HepG2 (cell line): ENCODE measurements around the gene ATP2B2. TPM values are rescaled to one million over a fixed set of nuclear protein-coding genes. Genes with fewer than 3 reads are reported as not detected.
A peak's percentile ranks its signal among the peaks of the same experiment; 100 is the strongest.

Source experiments
- ATAC-seq: fragments of 200-7000 bp; cut with Tn5 transposase; 3 replicates; pipeline ENCODE4 v1.9.1; 2020; ENCODE audit warnings: mild to moderate bottlenecking, moderate library complexity
- BruUV-seq: library from RNA; stranded (reverse); fragments of 400-500 nt; replicated peaks from 2 replicates; lab custom pipeline; 2021; lab: Mats Ljungman, UMichigan
- CTCF ChIA-PET: fragments of 300-600 bp; formaldehyde crosslinking; extraction: SDS; loops from one replicate; lab custom pipeline; 2021; ENCODE audit warnings: low total read pairs, inconsistent platforms, low intra/inter-chr PET ratio; lab: Yijun Ruan, JAX
- POLR2A ChIA-PET: fragments of 350-600 bp; sonication (Branson Sonifier 250); formaldehyde crosslinking; loops from one replicate; lab custom pipeline; 2020; ENCODE audit warnings: antibody characterized with exemption, inconsistent platforms; lab: Yijun Ruan, JAX
- DNase-seq: peaks from one replicate; pipeline ENCODE4 v3.0.0-alpha.2; 2015; ENCODE audit warnings: low spot score
- FAIRE-seq: peaks from 3 replicates; lab custom pipeline; 2011; peaks lifted over from hg19 to GRCh38; lab: Jason Lieb, UNC
- H2AFZ ChIP-seq: one replicate; pipeline ENCODE4 v1.6.1; 2011; ENCODE audit warnings: low read length, inconsistent platforms
- H3K27ac ChIP-seq: fragments of 300-600 bp; 3 replicates; pipeline ENCODE4 v1.8.0; 2011; ENCODE audit warnings: mixed run types, mild to moderate bottlenecking, mixed read lengths, low read length, inconsistent platforms; ENCODE audit not compliant: insufficient read depth; ENCODE audit errors: extremely low read length
- H3K27me3 ChIP-seq, 2 experiments: fragments of 200-600 bp in 1 of 2; 2 replicates in 1 of 2; 3 replicates in 1 of 2; pipeline versions ENCODE4 v1.6.0 to v1.8.0; 2011; ENCODE audit warnings: low read length in 2 of 2, mild to moderate bottlenecking in 2 of 2, moderate library complexity in 2 of 2, inconsistent platforms in 1 of 2; ENCODE audit not compliant: insufficient read depth in 2 of 2, control insufficient read depth in 1 of 2
- H3K36me3 ChIP-seq, 2 experiments: fragments of 200-600 bp in 1 of 2; replicated peaks in 1 of 2; 2 replicates in 1 of 2; 3 replicates in 1 of 2; pipeline versions ENCODE4 v1.5.1 to v1.8.0; 2011; ENCODE audit warnings: low read length in 2 of 2, inconsistent platforms in 1 of 2; ENCODE audit not compliant: insufficient read depth in 2 of 2, control insufficient read depth in 1 of 2
- H3K4me1 ChIP-seq: 2 replicates; pipeline ENCODE4 v1.5.1; 2012; ENCODE audit warnings: low read length, inconsistent platforms; ENCODE audit not compliant: insufficient read depth
- H3K4me2 ChIP-seq: 2 replicates; pipeline ENCODE4 v1.6.0; 2011; ENCODE audit warnings: low read depth, low read length, inconsistent platforms
- H3K4me3 ChIP-seq, 3 experiments: fragments of 200-600 bp in 1 of 3; sonication (generic), shearing (Covaris generic) in 1 of 3; replicated peaks in 1 of 3; 2 replicates each; pipeline ENCODE4 v1.5.1; 2011 to 2016; ENCODE audit warnings: low read length in 3 of 3, inconsistent platforms in 2 of 3, low read depth in 2 of 3, mild to moderate bottlenecking in 2 of 3, control low read depth in 1 of 3, mixed read lengths in 1 of 3; ENCODE audit not compliant: insufficient read depth in 1 of 3
- H3K79me2 ChIP-seq: one replicate; pipeline ENCODE4 v1.6.1; 2011; ENCODE audit warnings: low read length, inconsistent platforms; ENCODE audit not compliant: insufficient read depth
- H3K9ac ChIP-seq: 2 replicates; pipeline ENCODE4 v1.6.0; 2011; ENCODE audit warnings: mild to moderate bottlenecking, low read depth, low read length, inconsistent platforms; ENCODE audit not compliant: insufficient read depth
- H3K9me3 ChIP-seq: 2 replicates; pipeline ENCODE4 v1.5.1; 2012; ENCODE audit warnings: mild to moderate bottlenecking, low read length
- H4K20me1 ChIP-seq: 2 replicates; pipeline ENCODE4 v1.6.0; 2011; ENCODE audit warnings: inconsistent platforms, mild to moderate bottlenecking, low read length, moderate library complexity; ENCODE audit not compliant: insufficient read depth
- FOXJ3 ChIP-seq: sonication (generic); formaldehyde crosslinking; IDR thresholded peaks from 2 replicates; pipeline ENCODE4 v1.4.0; 2020; ENCODE audit warnings: missing genetic modification reagents, mild to moderate bottlenecking, borderline replicate concordance
- GZF1 ChIP-seq: sonication (generic); formaldehyde crosslinking; IDR thresholded peaks from 2 replicates; pipeline ENCODE4 v1.5.1; 2020; ENCODE audit warnings: mild to moderate bottlenecking, missing genetic modification reagents
- MEIS2 ChIP-seq: sonication (generic); formaldehyde crosslinking; IDR thresholded peaks from 2 replicates; pipeline ENCODE4 v1.9.0; 2021; ENCODE audit warnings: mild to moderate bottlenecking, missing genetic modification reagents
- MXD1 ChIP-seq: sonication (generic); formaldehyde crosslinking; IDR thresholded peaks from 2 replicates; pipeline ENCODE4 v1.4.0; 2020; ENCODE audit warnings: mild to moderate bottlenecking, missing genetic modification reagents
- NFE2L2 ChIP-seq: fragments of 150-350 bp; IDR thresholded peaks from 2 replicates; pipeline ENCODE4 v1.6.1; 2014; ENCODE audit warnings: low read length
- POLR2A ChIP-seq, 2 experiments: IDR thresholded peaks; 2 replicates each; pipeline ENCODE4 v1.6.1; 2011; ENCODE audit warnings: low read depth in 2 of 2, low read length in 2 of 2, mild to moderate bottlenecking in 1 of 2, moderate library complexity in 1 of 2; ENCODE audit not compliant: insufficient read depth in 1 of 2
- RARA ChIP-seq: IDR thresholded peaks from 2 replicates; pipeline ENCODE4 v1.6.1; 2016; ENCODE audit warnings: missing genetic modification reagents, missing compliant biosample characterization
- RBM22 ChIP-seq: fragments of 200-400 bp; formaldehyde crosslinking; optimal IDR thresholded peaks from 2 replicates; pipeline ENCODE3; 2017; ENCODE audit warnings: mild to moderate bottlenecking, low read length, moderate library complexity
- SNAPC2 ChIP-seq: sonication (generic); formaldehyde crosslinking; IDR thresholded peaks from 2 replicates; pipeline ENCODE4 v1.8.1; 2022; ENCODE audit warnings: mild to moderate bottlenecking, missing genetic modification reagents
- SOX6 ChIP-seq, 2 experiments: fragments of 450-650 bp in 1 of 2; sonication (generic) in 1 of 2; formaldehyde crosslinking in 1 of 2; IDR thresholded peaks; 2 replicates each; pipeline versions ENCODE4 v1.4.0 to v1.6.1; 2017 to 2020; ENCODE audit warnings: antibody characterized with exemption in 1 of 2, mild to moderate bottlenecking in 1 of 2, missing genetic modification reagents in 1 of 2
- SP140L ChIP-seq: sonication (generic); formaldehyde crosslinking; IDR thresholded peaks from 2 replicates; pipeline ENCODE4 v1.4.0; 2020; ENCODE audit warnings: missing genetic modification reagents, borderline replicate concordance
- SUZ12 ChIP-seq: fragments of 150-350 bp; IDR thresholded peaks from 2 replicates; pipeline ENCODE4 v1.6.1; 2014; ENCODE audit warnings: low read depth, low read length
- ZBTB7A ChIP-seq: sonication (generic); formaldehyde crosslinking; IDR thresholded peaks from 2 replicates; pipeline ENCODE4 v1.8.0; 2022; ENCODE audit warnings: mild to moderate bottlenecking, missing genetic modification reagents
- ZC3H13 ChIP-seq: sonication (generic); formaldehyde crosslinking; IDR thresholded peaks from 2 replicates; pipeline ENCODE4 v1.8.1; 2023; ENCODE audit warnings: mild to moderate bottlenecking, missing genetic modification reagents, moderate library complexity
- ZKSCAN5 ChIP-seq: sonication (generic); formaldehyde crosslinking; IDR thresholded peaks from 2 replicates; pipeline ENCODE4 v1.5.1; 2020; ENCODE audit warnings: mild to moderate bottlenecking, missing genetic modification reagents
- ZSCAN25 ChIP-seq: sonication (generic); formaldehyde crosslinking; IDR thresholded peaks from 2 replicates; pipeline ENCODE4 v1.8.0; 2022; ENCODE audit warnings: mild to moderate bottlenecking, missing genetic modification reagents
- WGBS: methylation state at CpG from one replicate; pipeline ENCODE4 v1.1.6; 2017; ENCODE audit warnings: low lambda C conversion rate; 5-methylcytosine and 5-hydroxymethylcytosine counted together
- in situ Hi-C: cut with HindIII; loops from 2 replicates; pipeline ENCODE4 v1.10.0; 2017; ENCODE audit warnings: low pct_unique_long_range_greater_than_20kb; ENCODE audit not compliant: extremely low pct_ligation_motif_present
- intact Hi-C: fragments of 100-400 bp; cut with micrococcal nuclease; formaldehyde crosslinking; loops from one replicate; pipeline ENCODE4 v1.10.0; 2022; ENCODE audit not compliant: unreplicated experiment
- polyA plus RNA-seq, 8 experiments: library from polyadenylated mRNA; depleted of rRNA in 3 of 8; stranded (reverse) in 7 of 8; unstranded in 1 of 8; fragments of >200 nt; fragmentation: Illumina TruSeq in 4 of 8; extraction: Trizol in 4 of 8; gene quantifications; 2 replicates each; pipeline versions ENCODE4 v1.2.1 to v1.2.3, GENCODE V29; 2011 to 2016; ENCODE audit warnings: low read depth in 4 of 8, missing spikeins in 1 of 8, mixed read lengths in 1 of 8; ENCODE audit not compliant: insufficient read depth in 1 of 8
- total RNA-seq, 5 experiments: library from RNA; depleted of rRNA; stranded (reverse); fragments of >200 nt; fragmentation: Illumina TruSeq; extraction: Trizol; gene quantifications; 2 replicates each; pipeline ENCODE4 v1.2.3, GENCODE V29; 2016; ENCODE audit warnings: low read depth in 1 of 5
- TF ChIP-seq, protein P1 (sequence below): sonication (generic); formaldehyde crosslinking; IDR thresholded peaks from 2 replicates; pipeline ENCODE4 v1.9.0; 2021; ENCODE audit warnings: missing genetic modification reagents, borderline replicate concordance

The ATP2B2 gene
- total and polyA plus RNA-seq, 2 of the 13 experiments (the other 11 are each of a cell fraction or from before 2014, with no cell fraction given), result 1.5 to 2.3 TPM

DNA sequence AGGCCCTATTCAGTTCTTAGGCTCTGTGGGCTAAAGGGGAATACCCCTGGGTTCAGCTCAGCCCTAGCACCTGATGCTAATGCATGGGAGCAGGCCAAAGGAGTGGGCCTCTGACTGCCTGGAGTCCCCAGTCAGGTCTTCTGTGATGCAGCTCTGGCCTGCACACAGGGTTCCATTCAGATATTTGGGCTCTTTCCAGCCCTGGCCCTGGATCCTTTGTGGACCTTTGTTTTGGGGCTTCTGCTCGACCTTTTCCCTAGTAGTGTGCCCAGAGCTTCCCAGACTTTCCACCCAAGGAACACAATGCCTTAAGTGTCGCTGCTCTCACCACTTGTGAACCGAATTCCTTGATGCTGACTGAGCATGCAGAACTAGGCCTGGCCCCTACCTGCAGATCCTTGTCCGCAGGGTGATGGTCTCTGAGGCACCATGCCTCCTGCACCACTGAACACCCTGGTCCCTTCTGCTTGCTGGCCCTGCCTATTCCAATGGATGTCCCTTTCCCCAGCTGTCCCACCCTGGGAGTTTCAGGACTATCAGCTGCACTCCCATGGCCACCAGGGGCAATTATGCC lies 189.5 kb downstream of the ATP2B2 start:
- 92% methylated on average over 3 of the region's 4 CpGs for whole genome bisulfite sequencing
- BruUV-seq, result no TSS peak
- H3K9me3 ChIP-seq, result no peaks in the 10 kb centered on the region
- no peak for ATAC-seq
- peaks cover 67% of the 10 kb centered on the region for H3K4me1 ChIP-seq
- H2AFZ ChIP-seq, result no peak overlapping the region
- intact Hi-C loops, result no loop called here
- no peak overlapping the region for H3K4me3 ChIP-seq
- H3K36me3 ChIP-seq, result peaks cover 33 to 73% of the 10 kb centered on the region in 2 experiments
- peak; percentile 23 to 41; a peak in 3 of 4 replicates for TF ChIP-seq POLR2A (IDR thresholded peaks at IDR 0.05; ENCODE audit: insufficient read depth in 1 of 2, low read depth in 2 of 2, low read length in 2 of 2)
- TF ChIP-seq ZSCAN25 (CRISPR knock-in tag), result no peak
- no peak for TF ChIP-seq GZF1 (CRISPR knock-in tag)
- TF ChIP-seq ZBTB7A (CRISPR knock-in tag), result 0 out of 2 replicates have a peak, but pooled peaks have one; percentile 29
- peak; percentile 64 for TF ChIP-seq RBM22
- FAIRE-seq, result no peak
- peaks cover 46% of the 10 kb centered on the region for H3K79me2 ChIP-seq
- ChIA-PET POLR2A (interaction anchor here (0.8 to 1.6 kb wide), 3 partner anchors 10 to 23 kb away, joined by 3 to 5 read pairs (median 3); partner anchors contain the start of gene GHRL), CTCF (no interaction called here)
- no peak overlapping the region for H3K9ac ChIP-seq
- in situ Hi-C loops, result no loop called here
- DNase-seq, result no peak
- peak overlapping the region; percentile 29 for H3K27ac ChIP-seq
- H4K20me1 ChIP-seq, result peaks cover 24% of the 10 kb centered on the region
- H3K27me3 ChIP-seq, result no peaks in the 10 kb centered on the region; a peak in 1 of 5 replicates
- H3K4me2 ChIP-seq, result no peak overlapping the region

- CTCF ChIA-PET, result no interaction called here
Measured at GRCh38 chr3:10315101-10315500, 190.3 kb downstream of the ATP2B2 start.

More at GRCh38 chr3:10315101-10315500, 190.3 kb downstream of the ATP2B2 start:
- Histone ChIP-seq H3K27me3 (no peaks in the 10 kb centered on the region; a peak in 1 of 5 replicates), H3K36me3 (peaks cover 35 to 80% of the 10 kb centered on the region in 2 experiments), H2AFZ (no peak overlapping the region), H4K20me1 (peaks cover 24% of the 10 kb centered on the region), H3K9me3 (no peaks in the 10 kb centered on the region), H3K79me2 (peaks cover 38% of the 10 kb centered on the region), H3K27ac (no peak overlapping the region), H3K4me3 (no peak overlapping the region), H3K4me2 (no peak overlapping the region), H3K4me1 (peaks cover 67% of the 10 kb centered on the region), H3K9ac (no peak overlapping the region)
- in situ Hi-C loops, result no loop called here
- WGBS, result 96% methylated on average over 10 of the region's 14 CpGs
- no peak for FAIRE-seq
- intact Hi-C loops, result no loop called here
- POLR2A ChIA-PET, result interaction anchor here (0.8 to 1.1 kb wide), 2 partner anchors 11 to 23 kb away, joined by 3 read pairs; partner anchors contain the start of gene GHRL
- DNase-seq, result no peak
- TF ChIP-seq SNAPC2 (CRISPR knock-in tag), result no peak
- no peak for TF ChIP-seq FOXJ3 (CRISPR knock-in tag)
- no peak for TF ChIP-seq ZC3H13 (CRISPR knock-in tag)
- no peak for TF ChIP-seq ZKSCAN5 (CRISPR knock-in tag)
- TF ChIP-seq MXD1 (CRISPR knock-in tag), result no peak
- TF ChIP-seq MEIS2 (CRISPR knock-in tag), result no peak
- TF ChIP-seq SOX6 (IDR thresholded peaks at IDR 0.05), result no peak
- no peak for TF ChIP-seq SOX6 (CRISPR knock-in tag; IDR thresholded peaks at IDR 0.05)
- TF ChIP-seq SP140L (CRISPR knock-in tag), result no peak
- TF ChIP-seq, protein P1, sequence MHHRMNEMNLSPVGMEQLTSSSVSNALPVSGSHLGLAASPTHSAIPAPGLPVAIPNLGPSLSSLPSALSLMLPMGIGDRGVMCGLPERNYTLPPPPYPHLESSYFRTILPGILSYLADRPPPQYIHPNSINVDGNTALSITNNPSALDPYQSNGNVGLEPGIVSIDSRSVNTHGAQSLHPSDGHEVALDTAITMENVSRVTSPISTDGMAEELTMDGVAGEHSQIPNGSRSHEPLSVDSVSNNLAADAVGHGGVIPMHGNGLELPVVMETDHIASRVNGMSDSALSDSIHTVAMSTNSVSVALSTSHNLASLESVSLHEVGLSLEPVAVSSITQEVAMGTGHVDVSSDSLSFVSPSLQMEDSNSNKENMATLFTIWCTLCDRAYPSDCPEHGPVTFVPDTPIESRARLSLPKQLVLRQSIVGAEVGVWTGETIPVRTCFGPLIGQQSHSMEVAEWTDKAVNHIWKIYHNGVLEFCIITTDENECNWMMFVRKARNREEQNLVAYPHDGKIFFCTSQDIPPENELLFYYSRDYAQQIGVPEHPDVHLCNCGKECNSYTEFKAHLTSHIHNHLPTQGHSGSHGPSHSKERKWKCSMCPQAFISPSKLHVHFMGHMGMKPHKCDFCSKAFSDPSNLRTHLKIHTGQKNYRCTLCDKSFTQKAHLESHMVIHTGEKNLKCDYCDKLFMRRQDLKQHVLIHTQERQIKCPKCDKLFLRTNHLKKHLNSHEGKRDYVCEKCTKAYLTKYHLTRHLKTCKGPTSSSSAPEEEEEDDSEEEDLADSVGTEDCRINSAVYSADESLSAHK (CRISPR knock-in tag), result no peak
- TF ChIP-seq RARA (CRISPR knock-in tag), result no peak
- TF ChIP-seq SUZ12, result no peak
- TF ChIP-seq NFE2L2, result no peak
- BruUV-seq, result no TSS peak
- ATAC-seq, result no peak
